A549 (cell line): ENCODE measurements around the gene MRPL42.

ENCODE experiments used
- CHD4 ChIP-seq: fragments of 200-600 bp; sonication (generic); IDR thresholded peaks from 2 replicates; pipeline ENCODE4 v1.6.1; 2016; ENCODE audit warnings: antibody characterized with exemption, mild to moderate bottlenecking, borderline replicate concordance
- CTCF ChIP-seq: fragments of >200 bp; sonication (Bioruptor Twin); formaldehyde crosslinking; IDR thresholded peaks from 3 replicates; pipeline ENCODE4 v1.5.1; 2016
- EP300 ChIP-seq, 2 experiments: fragments of >200 bp; sonication (Bioruptor Twin); formaldehyde crosslinking; IDR thresholded peaks; 2 replicates in 1 of 2; 3 replicates in 1 of 2; pipeline ENCODE4 v1.6.1; 2016 to 2017
- ESRRA ChIP-seq: fragments of 150-350 bp; IDR thresholded peaks from 2 replicates; pipeline ENCODE4 v1.6.1; 2014; ENCODE audit warnings: mild to moderate bottlenecking, low read length, borderline replicate concordance
- FOSB ChIP-seq: fragments of 250-450 bp; sonication (Bioruptor Pico); IDR thresholded peaks from 2 replicates; pipeline ENCODE4 v1.5.0; 2020; ENCODE audit warnings: mild to moderate bottlenecking, moderate library complexity
- HMGXB4 ChIP-seq: fragments of 250-450 bp; sonication (Bioruptor Pico); IDR thresholded peaks from 2 replicates; pipeline ENCODE4 v1.5.0; 2021; ENCODE audit warnings: mild to moderate bottlenecking, moderate library complexity, borderline replicate concordance
- JUN ChIP-seq, 2 experiments: fragments of >200 bp; sonication (Bioruptor Twin); formaldehyde crosslinking; IDR thresholded peaks; 2 replicates in 1 of 2; 3 replicates in 1 of 2; pipeline ENCODE4 v1.6.1; 2016 to 2017
- MYC ChIP-seq: IDR thresholded peaks from 2 replicates; pipeline ENCODE4 v1.6.1; 2012; ENCODE audit warnings: mild to moderate bottlenecking, inconsistent platforms, low read length, improper control_type of control experiment, borderline replicate concordance
- NPAS2 ChIP-seq: fragments of 250-450 bp; sonication (Bioruptor Pico); IDR thresholded peaks from 2 replicates; pipeline ENCODE4 v1.8.0; 2022; ENCODE audit warnings: mild to moderate bottlenecking, moderate library complexity, borderline replicate concordance
- POLR2A ChIP-seq: IDR thresholded peaks from 2 replicates; pipeline ENCODE4 v1.6.1; 2012; ENCODE audit warnings: mild to moderate bottlenecking, low read length
- RAD21 ChIP-seq, 2 experiments: fragments of >200 bp in 1 of 2; sonication (Bioruptor Twin) in 1 of 2; formaldehyde crosslinking in 1 of 2; IDR thresholded peaks in 1 of 2; conservative IDR thresholded peaks in 1 of 2; 2 replicates in 1 of 2; 3 replicates in 1 of 2; pipeline ENCODE4 v1.6.1; 2012 to 2018; ENCODE audit warnings: inconsistent platforms in 1 of 2
- RCOR1 ChIP-seq: fragments of 150-350 bp; IDR thresholded peaks from 2 replicates; pipeline ENCODE4 v1.6.1; 2014; ENCODE audit warnings: antibody characterized with exemption, low read length, low read depth
- RFX5 ChIP-seq: fragments of 450-650 bp; IDR thresholded peaks from 2 replicates; pipeline ENCODE4 v1.7.1; 2014; ENCODE audit warnings: antibody characterized with exemption, mild to moderate bottlenecking, moderate library complexity
- USF2 ChIP-seq: fragments of 450-650 bp; IDR thresholded peaks from 2 replicates; pipeline ENCODE4 v1.6.1; 2014; ENCODE audit warnings: antibody characterized with exemption

DNA sequence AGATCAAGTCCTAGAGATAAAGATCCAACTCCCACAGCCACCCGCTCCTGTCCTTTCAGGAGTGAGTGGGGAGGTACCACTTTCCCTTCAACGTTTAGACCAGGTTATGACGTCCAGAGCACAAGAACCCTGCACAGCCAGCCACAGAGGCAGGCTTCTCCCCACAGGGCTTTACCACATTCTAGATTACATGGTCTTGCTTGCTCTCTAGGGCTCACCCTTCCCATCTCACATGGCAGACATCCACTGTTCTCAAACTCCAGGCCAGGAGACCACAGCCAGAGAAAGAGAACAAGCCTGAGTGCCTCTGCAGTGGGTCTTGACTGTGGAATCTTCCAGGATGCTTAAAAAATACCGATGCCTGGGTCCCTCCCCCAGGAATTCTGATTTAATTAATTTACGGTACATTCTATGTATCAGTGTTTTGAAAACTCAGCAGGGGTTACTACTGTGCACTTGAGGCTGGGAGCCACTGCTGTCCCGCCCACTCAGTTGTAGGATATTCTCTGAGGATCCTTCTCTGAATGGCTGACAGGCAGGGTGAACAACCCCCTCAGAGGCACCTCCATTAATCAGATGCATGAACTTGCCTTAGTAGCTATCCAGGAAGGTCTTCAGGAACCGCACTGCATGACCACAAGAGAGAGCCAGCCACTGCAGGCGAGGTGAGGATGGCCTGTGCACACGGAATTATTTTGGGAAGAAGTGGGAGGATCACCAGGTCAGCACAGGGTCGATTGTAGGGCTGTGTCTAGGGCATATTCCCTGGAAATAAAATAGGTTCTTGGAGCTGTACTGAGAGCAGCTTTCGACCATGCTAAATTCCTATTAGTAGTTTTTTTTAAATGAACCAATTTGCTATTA lies 83.7 kb downstream of the MRPL42 start:
- TF ChIP-seq RAD21 (conservative IDR thresholded peaks at IDR 0.05 in 1 of 2, IDR thresholded peaks at IDR 0.05 in 1 of 2) (no peak), CTCF (no peak), JUN (IDR thresholded peaks at IDR 0.05) (no peak), MYC (no peak), POLR2A (no peak), CHD4 (no peak), ESRRA (no peak), RFX5 (no peak), EP300 (IDR thresholded peaks at IDR 0.05) (no peak), FOSB (CRISPR knock-in tag) (no peak), NPAS2 (CRISPR knock-in tag) (no peak), RCOR1 (no peak), USF2 (no peak), HMGXB4 (CRISPR knock-in tag) (no peak)
